ENCODE results near the gene ZSCAN20.

ZSCAN20 gene

DNA sequence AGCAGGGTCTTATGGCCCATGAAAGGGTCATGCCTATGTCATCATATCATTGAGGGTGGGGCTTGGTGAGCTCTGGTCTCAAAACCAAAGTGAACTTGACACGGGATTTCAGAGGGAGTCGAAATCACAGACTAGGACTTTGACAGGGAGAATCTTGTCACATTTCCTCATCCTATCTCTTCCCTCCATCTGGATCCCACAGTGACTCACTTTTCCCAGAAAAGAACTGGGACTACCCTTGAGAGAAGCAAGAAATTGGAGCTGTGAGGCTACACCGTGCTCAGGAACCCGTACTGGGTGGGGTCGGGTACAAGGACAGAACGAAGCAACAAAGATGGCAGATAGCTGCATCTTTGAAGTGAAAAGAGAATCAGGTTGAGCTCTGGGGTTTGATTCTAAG is 69.5 kb downstream of the ZSCAN20 start:
- no peak for FAIRE-seq
